Right lobe of liver (tissue), 6 donors: Measurements from ENCODE around the gene TBC1D20. TPM values are rescaled to one million over a fixed set of nuclear protein-coding genes. Genes with fewer than 3 reads are reported as not detected.

Source experiments
- ATAC-seq, 4 donors: fragments of 200-7000 bp; cut with Tn5 transposase; one replicate each; pipeline ENCODE4 v1.9.1; 2020; ENCODE audit warnings: mild to moderate bottlenecking in 4 of 4, moderate library complexity in 4 of 4
- DNase-seq, 3 donors: peaks; one replicate each; pipeline ENCODE4 v3.0.0-alpha.2; 2020
- H3K27ac ChIP-seq, 3 donors: fragments of 200-600 bp; one replicate each; pipeline ENCODE4 v1.8.0; 2022
- H3K27me3 ChIP-seq, 2 donors: fragments of 200-600 bp; one replicate each; pipeline ENCODE4 v1.8.0; 2022
- H3K36me3 ChIP-seq, 4 donors: fragments of 200-600 bp; sonication (generic) in 1 of 4; one replicate each; pipeline versions ENCODE4 v1.5.1 to v1.8.0; 2017 to 2022; ENCODE audit warnings: control low read depth in 1 of 4
- H3K4me1 ChIP-seq, 4 donors: fragments of 200-600 bp; sonication (generic) in 1 of 4; one replicate each; pipeline versions ENCODE4 v1.5.1 to v1.8.0; 2017 to 2022; ENCODE audit warnings: control low read depth in 1 of 4
- H3K4me3 ChIP-seq, 3 donors: fragments of 200-600 bp; one replicate each; pipeline ENCODE4 v1.8.0; 2022
- H3K9me3 ChIP-seq, 4 donors: fragments of 200-600 bp; sonication (generic) in 1 of 4; one replicate each; pipeline versions ENCODE4 v1.5.1 to v1.8.0; 2017 to 2022; ENCODE audit warnings: control low read depth in 1 of 4
- CTCF ChIP-seq, 4 donors: fragments of 200-600 bp in 3 of 4; fragments of 450-650 bp in 1 of 4; IDR thresholded peaks; one replicate each; pipeline versions ENCODE4 v1.5.1 to v1.8.0; 2016 to 2022; ENCODE audit warnings: antibody characterized with exemption in 4 of 4, mild to moderate bottlenecking in 2 of 4
- POLR2A ChIP-seq: fragments of 450-650 bp; IDR thresholded peaks from one replicate; pipeline ENCODE4 v1.6.1; 2017; ENCODE audit warnings: antibody characterized with exemption, mild to moderate bottlenecking
- WGBS: methylation state at CpG from one replicate; pipeline ENCODE4 v1.1.6; 2018; ENCODE audit warnings: low coverage, low lambda C conversion rate; ENCODE audit not compliant: insufficient coverage; ENCODE audit errors: missing lambda C conversion rate; 5-methylcytosine and 5-hydroxymethylcytosine counted together
- intact Hi-C, 2 donors: fragments of 100-400 bp; cut with DNase I; formaldehyde crosslinking; loops; one replicate each; pipeline versions ENCODE4 v1.11.2 to v1.14.1; 2022
- total RNA-seq, 6 experiments: library from RNA; depleted of rRNA in 2 of 6; stranded (reverse); fragments of >200 nt in 2 of 6; fragmentation: NEBNext Ultra II Directional in 3 of 6; extraction: Animal tissue kit (Norgen Biotek cat#: 25700) in 3 of 6; gene quantifications; one replicate each; pipeline versions ENCODE4 v1.1.0 to v1.2.4, GENCODE V29; 2016 to 2023
- donor health status: DM: no; HTN: yes; CAD: no.
- donor health status: DM: no; HTN: no; CAD: no.
- donor health status: DM: no; HTN: no; CAD: no.
- donor health status: DM: no; HTN: yes; CAD: no.
- donor health status: DM: no; HTN: yes; CAD: no.

The TBC1D20 gene
- total RNA-seq, 6 experiments from 2014 or later = 10.8 to 21.4 (median 13.9) TPM

GRCh38 chr20:472889-473292 is 10.6 kb upstream of the TBC1D20 start:
- DNase-seq = no peak
- no peak overlapping the region for H3K27ac ChIP-seq
- WGBS = 56% methylated on average over 1 of the region's 1 CpG
- ATAC-seq = peak in 1 of 4 donors; percentile 79
- H3K4me3 ChIP-seq = no peak overlapping the region
- intact Hi-C loops = no loop called here
- H3K36me3 ChIP-seq = no peaks in the 10 kb centered on the region
- peaks cover 0 to 6% (median 0%) of the 10 kb centered on the region in 4 donors for H3K4me1 ChIP-seq
- H3K27me3 ChIP-seq = no peaks in the 10 kb centered on the region
- H3K9me3 ChIP-seq = peaks cover 0 to 9% (median 0%) of the 10 kb centered on the region in 4 donors
- TF ChIP-seq POLR2A = no peak
- TF ChIP-seq CTCF (IDR thresholded peaks at IDR 0.05) = no peak

- peaks cover 0 to 6% (median 0%) of the 10 kb centered on the region in 4 donors for H3K4me1 ChIP-seq
- intact Hi-C loops = no loop called here
- WGBS = 61% methylated on average over 5 of the region's 9 CpGs
- peak; percentile 50 to 87 (median 54) for ATAC-seq
- no peaks in the 10 kb centered on the region for H3K36me3 ChIP-seq
- no peaks in the 10 kb centered on the region for H3K27me3 ChIP-seq
- peaks cover 0 to 9% (median 0%) of the 10 kb centered on the region in 4 donors for H3K9me3 ChIP-seq
- no peak overlapping the region for H3K4me3 ChIP-seq
- TF ChIP-seq POLR2A (no peak), CTCF (IDR thresholded peaks at IDR 0.05) (no peak)
- no peak for DNase-seq
- no peak overlapping the region for H3K27ac ChIP-seq
Observed at GRCh38 chr20:472137-472846, 10.0 kb upstream of the TBC1D20 start.

GRCh38 chr20:469746-470490 is 7.6 kb upstream of the TBC1D20 start:
- intact Hi-C loops = no loop called here
- no peak overlapping the region for H3K4me3 ChIP-seq

GRCh38 chr20:467755-468154 is 5.4 kb upstream of the TBC1D20 start:
- DNase-seq (no peak), ATAC-seq (no peak)
- no peaks in the 10 kb centered on the region for H3K27me3 ChIP-seq
- no peaks in the 10 kb centered on the region for H3K36me3 ChIP-seq
- H3K4me3 ChIP-seq = no peak overlapping the region
- TF ChIP-seq CTCF (IDR thresholded peaks at IDR 0.05) = no peak
- no peak for TF ChIP-seq POLR2A
- no peak overlapping the region for H3K27ac ChIP-seq
- intact Hi-C loops = no loop called here
- WGBS = 94% methylated on average over 7 of the region's 7 CpGs
- peaks cover 0 to 9% (median 0%) of the 10 kb centered on the region in 4 donors for H3K4me1 ChIP-seq
- peaks cover 0 to 9% (median 0%) of the 10 kb centered on the region in 4 donors for H3K9me3 ChIP-seq

More at GRCh38 chr20:469746-470490, 7.6 kb upstream of the TBC1D20 start:
- DNase-seq (no peak), ATAC-seq (peak in 2 of 4 donors; percentile 52 to 53)
- Histone ChIP-seq H3K9me3 (peaks cover 0 to 9% (median 0%) of the 10 kb centered on the region in 4 donors), H3K4me1 (peaks cover 0 to 6% (median 0%) of the 10 kb centered on the region in 4 donors), H3K27me3 (no peaks in the 10 kb centered on the region), H3K36me3 (no peaks in the 10 kb centered on the region), H3K27ac (no peak overlapping the region)
- TF ChIP-seq CTCF (IDR thresholded peaks at IDR 0.05) (no peak), POLR2A (no peak)
- 53% methylated on average over 8 of the region's 8 CpGs for WGBS
